ENCODE results near the gene RBP5.
"Not testable (repeated sequence)": the region's sequence is repeated elsewhere in the genome, so short reads cannot be mapped to it uniquely, and the experiment has no call there.

RBP5 gene

GRCh38 chr12:7110661-7111060 lies 18.0 kb downstream of the RBP5 start:
- no peak for TF ChIP-seq CTCF (conservative IDR thresholded peaks at IDR 0.05; ENCODE audit: low read depth, low read length)
- DNase-seq (ENCODE audit: low read depth), result no peak
- no peak overlapping the region for H3K4me3 ChIP-seq (ENCODE audit: low read length)

- no peak for TF ChIP-seq CTCF (conservative IDR thresholded peaks at IDR 0.05; ENCODE audit: low read depth, low read length)
- DNase-seq (ENCODE audit: low read depth), result no peak
- peak overlapping the region; percentile 78 for H3K4me3 ChIP-seq (ENCODE audit: low read length)
Measured at GRCh38 chr12:7109572-7109920, 19.1 kb downstream of the RBP5 start.

- DNase-seq (ENCODE audit: low read depth), result no peak
- peak within 1 kb of the TSS; percentile 78 for H3K4me3 ChIP-seq (ENCODE audit: low read length)
- TF ChIP-seq CTCF (conservative IDR thresholded peaks at IDR 0.05; ENCODE audit: low read depth, low read length), result peak; percentile 97
Measured at GRCh38 chr12:7108796-7109571, 19.7 kb downstream of the RBP5 start, which contains the start of gene C1RL. Gene C1RL (minus strand): TSS chr12:7109214. CDS start chr12:7109180, 34 bp downstream.

GRCh38 chr12:7108003-7108795 lies 20.5 kb downstream of the RBP5 start:
- TF ChIP-seq CTCF (conservative IDR thresholded peaks at IDR 0.05; ENCODE audit: low read depth, low read length), result no peak
- peak overlapping the region; percentile 78 for H3K4me3 ChIP-seq (ENCODE audit: low read length)
- DNase-seq (ENCODE audit: low read depth), result no peak

- no peak for DNase-seq (ENCODE audit: low read depth)
- no peak for TF ChIP-seq CTCF (conservative IDR thresholded peaks at IDR 0.05; ENCODE audit: low read depth, low read length)
- H3K4me3 ChIP-seq (ENCODE audit: low read length), result peak overlapping the region; percentile 78
Measured at GRCh38 chr12:7107636-7108002, 21.1 kb downstream of the RBP5 start.

- not testable (repeated sequence) for DNase-seq (ENCODE audit: low read depth); H3K4me3 ChIP-seq (ENCODE audit: low read length)
Measured at GRCh38 chr12:7107181-7107580, 21.5 kb downstream of the RBP5 start.

- no peak for TF ChIP-seq CTCF (conservative IDR thresholded peaks at IDR 0.05; ENCODE audit: low read depth, low read length)
- no peak for DNase-seq (ENCODE audit: low read depth)
- no peak overlapping the region for H3K4me3 ChIP-seq (ENCODE audit: low read length)
Measured at GRCh38 chr12:7106082-7106481, 22.6 kb downstream of the RBP5 start.
